Ovary (tissue), 10 donors: ENCODE data around the gene DTWD1. TPM values are rescaled to one million over a fixed set of nuclear protein-coding genes. Genes with fewer than 3 reads are reported as not detected.
A peak's percentile ranks its signal among the peaks of the same experiment; 100 is the strongest.
"Not testable (repeated sequence)": the region's sequence is repeated elsewhere in the genome, so short reads cannot be mapped to it uniquely, and the experiment has no call there.

ENCODE experiments used
- DNase-seq, 5 donors: peaks; one replicate each; pipeline ENCODE4 v3.0.0-alpha.2; 2019 to 2020
- H3K27ac ChIP-seq, 2 donors: fragments of 200-600 bp; one replicate each; pipeline versions ENCODE4 v1.5.1 to v1.8.0; 2019 to 2022
- H3K27me3 ChIP-seq: fragments of 200-600 bp; one replicate; pipeline ENCODE4 v1.8.0; 2022
- H3K36me3 ChIP-seq: fragments of 200-600 bp; sonication (generic); one replicate; pipeline ENCODE4 v1.5.1; 2019
- H3K4me1 ChIP-seq: one replicate; pipeline ENCODE4 v1.8.1; 2013; ENCODE audit warnings: mild to moderate bottlenecking, moderate library complexity; ENCODE audit not compliant: insufficient read depth
- H3K4me3 ChIP-seq: fragments of 200-600 bp; sonication (generic); one replicate; pipeline ENCODE4 v1.5.1; 2017
- H3K9me3 ChIP-seq, 2 donors: fragments of 200-600 bp in 1 of 2; sonication (generic) in 1 of 2; one replicate each; pipeline versions ENCODE4 v1.5.1 to v1.8.1; 2013 to 2019; ENCODE audit warnings: mild to moderate bottlenecking in 1 of 2, moderate library complexity in 1 of 2
- CTCF ChIP-seq, 3 donors: fragments of 450-650 bp in 2 of 3; fragments of 200-600 bp in 1 of 3; IDR thresholded peaks; one replicate each; pipeline versions ENCODE4 v1.5.1 to v1.8.0; 2016 to 2022; ENCODE audit warnings: antibody characterized with exemption in 3 of 3, mild to moderate bottlenecking in 1 of 3
- EP300 ChIP-seq: sonication (generic); formaldehyde crosslinking; IDR thresholded peaks from one replicate; pipeline ENCODE4 v1.6.1; 2017; ENCODE audit warnings: antibody characterized with exemption
- POLR2A ChIP-seq: fragments of 450-650 bp; IDR thresholded peaks from one replicate; pipeline ENCODE4 v1.6.1; 2017; ENCODE audit warnings: antibody characterized with exemption, mild to moderate bottlenecking, moderate library complexity
- WGBS, 3 donors: extraction: QIAGEN DNeasy Blood & Tissue Kit in 1 of 3; methylation state at CpG; one replicate each; pipeline versions ENCODE4 v1.1.5 to v1.1.7; 2013 to 2017; 5-methylcytosine and 5-hydroxymethylcytosine counted together
- intact Hi-C, 4 donors: fragments of 100-400 bp; cut with DNase I; formaldehyde crosslinking; loops; one replicate each; pipeline versions ENCODE4 v1.11.0 to v1.15.1; 2022 to 2023
- long read RNA-seq, 3 donors: library from polyadenylated mRNA in 2 of 3; unstranded in 2 of 3; transcript quantifications; one replicate each; pipeline ENCODE4 v2.0.0 and lab custom pipeline, GENCODE V29; 2021 to 2026
- polyA plus RNA-seq, 2 donors: library from polyadenylated mRNA; stranded (reverse); fragments of 200-250 nt in 1 of 2; fragments of 350-450 nt in 1 of 2; fragmentation: Illumina TruSeq in 1 of 2; extraction: RNeasy Lipid Tissue Mini Kit (QIAGEN cat#74804) in 1 of 2; gene quantifications; one replicate each; pipeline ENCODE4 v1.2.3, GENCODE V29; 2013 to 2014
- total RNA-seq, 7 donors: library from RNA; depleted of rRNA in 2 of 7; stranded (reverse); fragments of >200 nt in 2 of 7; fragmentation: NEBNext Ultra II Directional in 3 of 7; extraction: Animal tissue kit (Norgen Biotek cat#: 25700) in 3 of 7; gene quantifications; one replicate each; pipeline versions ENCODE4 v1.1.0 to v1.2.4, GENCODE V29; 2016 to 2023
- donor health status: DM: no; HTN: no; CAD: no; lungs with moderate emphysema.
- donor health status: DM: no; HTN: no; CAD: no.
- donor health status: Bipolar disorder and iron deficiency.
- donor health status: DM: yes; HTN: yes; CAD: no.
- donor health status: DM: no; HTN: no; CAD: no.
- donor health status: DM: yes; HTN: yes; CAD: no.

Gene DTWD1
- total RNA-seq (10 to 100 TPM; 18.5 to 55.9 (median 47.0) TPM), polyA plus RNA-seq (10 to 100 TPM; 33.3 to 40.1 TPM)
- long read RNA-seq, donor 1, transcript DTWD1-202 (5 exons, 1,584 nt) = major isoform, 27 of 69 reads
- long read RNA-seq, donor 1, partial matches to known transcripts = 5 of 69 reads
- long read RNA-seq, donor 1, other reads (novel, unspliced or antisense) = 35 of 69 reads
- long read RNA-seq, donor 2, transcript DTWD1-202 (5 exons, 1,584 nt) = major isoform, 9 of 11 reads
- long read RNA-seq, donor 2, partial matches to known transcripts = 0 of 11 reads
- long read RNA-seq, donor 2, other reads (novel, unspliced or antisense) = 0 of 11 reads
- long read RNA-seq, donor 3, full-length matches to known transcripts = 38 of 68 reads
- long read RNA-seq, donor 3, partial matches to known transcripts = 8 of 68 reads
- long read RNA-seq, donor 3, other reads (novel, unspliced or antisense) = 22 of 68 reads

- Histone ChIP-seq H3K36me3 (no peaks in the 10 kb centered on the region), H3K27me3 (no peaks in the 10 kb centered on the region), H3K9me3 (peaks cover 0 to 3% of the 10 kb centered on the region in 2 donors), H3K4me1 (peaks cover 6% of the 10 kb centered on the region), H3K4me3 (peak within 1 kb of the TSS; percentile 81), H3K27ac (peak within 1 kb of the TSS; percentile 57 to 77)
- intact Hi-C loops = loop anchor here in 2 of 4 donors (5.0 kb wide), 1 partner anchor 281 kb away; no protein-coding TSS in a partner anchor
- peak in 1 of 3 donors; percentile 16 for TF ChIP-seq CTCF (IDR thresholded peaks at IDR 0.05)
- TF ChIP-seq EP300 = peak; percentile 52
- TF ChIP-seq POLR2A = peak; percentile 98
- DNase-seq = peak; percentile 95 to 97 (median 97)
- 0 to 1% (median 1%) methylated on average over 41 to 59 of the region's 59 CpGs for WGBS, 3 donors
Measured at GRCh38 chr15:49620658-49621368, at the start of gene DTWD1, which contains the start of gene FAM227B. Gene DTWD1, plus strand, starts transcription at chr15:49621048. Its CDS starts 4,120 bp downstream, at chr15:49625168. Gene FAM227B, minus strand, starts transcription at chr15:49620818. Its CDS starts 5,647 bp downstream, at chr15:49615171.

GRCh38 chr15:49573421-49573820 is 47.4 kb upstream of the DTWD1 start:
- no peak overlapping the region for H3K27ac ChIP-seq
- WGBS, 3 donors = 96 to 100% (median 96%) methylated on average over 1 of the region's 1 CpG
- no peaks in the 10 kb centered on the region for H3K27me3 ChIP-seq
- no peaks in the 10 kb centered on the region for H3K9me3 ChIP-seq
- H3K4me1 ChIP-seq = no peaks in the 10 kb centered on the region
- TF ChIP-seq POLR2A (no peak), CTCF (IDR thresholded peaks at IDR 0.05) (no peak)
- H3K36me3 ChIP-seq = no peaks in the 10 kb centered on the region
- H3K4me3 ChIP-seq = no peak overlapping the region
- intact Hi-C loops = no loop called here
- no peak for DNase-seq

- intact Hi-C loops = no loop called here
- no peaks in the 10 kb centered on the region for H3K4me1 ChIP-seq
- no peaks in the 10 kb centered on the region for H3K9me3 ChIP-seq
- no peaks in the 10 kb centered on the region for H3K36me3 ChIP-seq
- TF ChIP-seq POLR2A (no peak), CTCF (IDR thresholded peaks at IDR 0.05) (no peak)
- no peaks in the 10 kb centered on the region for H3K27me3 ChIP-seq
- no peak overlapping the region for H3K27ac ChIP-seq
- DNase-seq = no peak
- H3K4me3 ChIP-seq = no peak overlapping the region
Measured at GRCh38 chr15:49589030-49589429, 31.8 kb upstream of the DTWD1 start.

GRCh38 chr15:49592829-49593316 is 28.0 kb upstream of the DTWD1 start:
- DNase-seq, H3K9me3 ChIP-seq: not testable (repeated sequence)
- 95 to 96% (median 95%) methylated on average over 12 of the region's 12 CpGs for WGBS, 3 donors

More at GRCh38 chr15:49592829-49593316, 28.0 kb upstream of the DTWD1 start:
- H3K36me3 ChIP-seq, H3K4me1 ChIP-seq, H3K27me3 ChIP-seq, H3K27ac ChIP-seq, intact Hi-C loops, H3K4me3 ChIP-seq: not testable (repeated sequence)
